Fibroblast of skin of right quadriceps (primary cell): ENCODE measurements around the gene CEP97.
"Not testable (repeated sequence)": the region's sequence is repeated elsewhere in the genome, so short reads cannot be mapped to it uniquely, and the experiment has no call there.

ENCODE experiments used
- DNase-seq: peaks from one replicate; pipeline ENCODE4 v3.0.0-alpha.2; 2013

Gene CEP97

DNA sequence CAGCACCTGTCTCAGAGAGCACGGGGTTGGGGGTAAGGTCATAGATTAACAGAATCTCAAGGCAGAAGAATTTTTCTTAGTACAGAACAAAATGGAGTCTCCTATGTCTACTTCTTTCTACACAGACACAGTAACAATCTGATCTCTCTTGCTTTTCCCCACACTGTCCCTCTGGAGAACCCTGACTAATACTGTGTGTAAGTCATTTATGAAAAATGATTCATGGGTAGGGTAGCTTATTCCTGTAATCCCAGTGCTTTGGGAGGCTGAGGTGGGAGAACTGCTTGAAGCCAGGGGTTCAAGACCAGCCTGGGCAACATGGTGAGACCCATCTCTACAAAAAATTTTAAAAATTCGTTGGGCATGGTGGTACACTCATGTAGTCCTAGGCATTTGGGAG, 19.8 kb upstream of the CEP97 start:
- DNase-seq: peak; percentile 13

DNA sequence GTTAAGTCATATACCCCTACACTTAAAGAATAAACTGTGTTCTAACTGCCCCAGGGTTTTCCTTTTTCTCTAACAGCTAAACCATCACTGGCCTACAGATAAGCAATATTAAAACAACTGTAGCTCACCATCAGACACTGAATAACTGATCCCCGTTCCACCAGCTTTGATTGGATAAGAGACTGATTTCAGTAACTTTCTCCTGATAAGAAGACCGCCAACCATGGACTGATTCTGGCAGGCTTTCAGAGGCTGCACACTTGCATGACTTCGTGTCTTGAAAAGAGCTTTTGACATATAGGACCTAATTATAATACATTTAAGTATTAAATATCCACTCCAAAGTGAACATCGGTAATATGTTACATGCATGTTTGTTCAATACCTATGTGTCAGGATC, 15.3 kb upstream of the CEP97 start:
- no peak for DNase-seq

DNA sequence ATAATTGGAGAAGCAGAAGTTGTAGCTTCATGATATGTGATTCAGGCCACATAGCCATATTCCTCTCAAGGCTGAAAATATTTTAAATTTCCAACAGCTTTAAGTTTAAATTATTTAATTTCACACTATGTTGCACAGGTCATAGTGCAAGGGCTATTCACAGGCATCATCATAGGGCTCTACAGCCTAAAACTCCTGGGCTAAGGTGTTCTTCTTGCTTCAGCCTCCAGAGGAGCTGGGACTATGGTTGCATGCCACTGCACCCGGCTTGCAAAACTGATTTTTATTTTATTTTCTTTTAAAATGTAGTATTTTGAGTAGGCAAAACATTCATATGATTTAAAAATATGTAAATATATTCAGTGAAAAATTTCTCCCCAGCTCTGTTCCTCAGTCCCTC, 6.0 kb upstream of the CEP97 start:
- no peak for DNase-seq

DNA sequence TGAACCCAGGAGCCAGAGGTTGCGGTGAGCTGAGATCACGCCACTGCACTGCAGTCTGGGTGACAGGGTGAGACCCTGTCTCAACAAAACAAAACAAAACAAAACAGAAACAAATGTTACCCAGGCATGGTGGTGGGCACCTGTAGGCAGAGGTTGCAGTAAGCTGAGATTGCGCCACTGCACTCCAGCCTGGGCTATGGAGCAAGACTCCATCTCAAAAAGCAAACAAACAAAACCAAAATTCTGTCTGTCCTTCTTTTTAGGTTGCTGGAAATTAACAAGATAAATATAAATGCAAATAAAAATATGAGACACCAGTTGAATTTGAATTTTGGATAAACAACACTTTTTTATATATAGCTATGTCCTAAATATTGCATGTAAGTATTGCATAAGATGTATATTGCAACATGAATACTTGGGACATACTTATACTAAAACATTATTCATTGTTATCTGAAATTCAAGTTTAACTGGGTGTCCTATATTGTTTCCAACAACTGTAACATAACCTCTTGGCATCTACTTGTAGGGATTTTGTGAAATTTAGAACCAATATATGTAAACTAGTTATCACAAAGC, 4.7 kb upstream of the CEP97 start:
- DNase-seq: no peak

DNA sequence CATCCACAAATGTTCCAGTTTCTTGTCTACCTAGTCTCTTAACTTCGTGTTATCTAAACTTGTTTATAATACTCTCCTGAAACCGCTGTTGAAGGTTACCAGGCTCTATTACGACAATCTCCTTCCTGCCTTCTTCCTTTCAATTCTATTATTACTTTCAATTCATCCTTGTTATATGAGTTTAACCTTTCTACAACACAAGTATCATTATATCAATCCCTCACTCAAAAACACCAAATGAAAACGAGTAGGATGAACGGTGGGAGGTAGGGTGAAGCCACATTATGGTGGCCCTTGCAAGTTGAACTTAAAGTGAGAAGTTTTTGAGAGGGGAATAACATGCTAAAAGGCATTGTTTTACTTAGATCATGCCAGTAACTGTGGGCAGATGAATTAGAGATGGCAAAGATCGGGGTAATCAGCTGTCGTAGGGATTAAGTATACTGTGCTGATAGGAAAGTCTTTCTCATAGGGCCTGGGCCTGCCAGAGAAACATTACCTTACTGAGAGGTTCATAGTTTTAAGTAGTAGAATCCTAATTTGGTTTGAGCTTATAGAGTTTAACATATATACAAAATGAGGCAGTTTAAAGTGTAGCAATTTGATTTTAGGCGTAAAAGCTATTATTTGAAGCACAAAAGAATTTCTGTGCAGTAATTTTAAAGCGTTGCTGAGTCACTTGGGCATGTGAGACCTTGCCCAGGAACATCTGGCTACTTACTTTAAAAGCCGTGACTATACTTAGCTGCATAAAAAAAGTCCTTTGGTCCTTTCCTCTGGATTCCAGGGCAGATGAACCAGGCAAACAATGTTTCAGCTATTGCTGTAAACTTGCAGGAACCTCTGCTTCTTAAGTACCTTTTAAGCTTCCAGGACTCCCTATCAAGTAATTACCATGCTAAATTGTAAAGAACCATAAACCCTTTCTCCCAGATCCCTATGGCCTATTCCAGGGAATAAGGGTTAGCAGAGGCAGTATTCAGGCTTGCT, 3.3 kb upstream of the CEP97 start:
- DNase-seq: peak; percentile 13

DNA sequence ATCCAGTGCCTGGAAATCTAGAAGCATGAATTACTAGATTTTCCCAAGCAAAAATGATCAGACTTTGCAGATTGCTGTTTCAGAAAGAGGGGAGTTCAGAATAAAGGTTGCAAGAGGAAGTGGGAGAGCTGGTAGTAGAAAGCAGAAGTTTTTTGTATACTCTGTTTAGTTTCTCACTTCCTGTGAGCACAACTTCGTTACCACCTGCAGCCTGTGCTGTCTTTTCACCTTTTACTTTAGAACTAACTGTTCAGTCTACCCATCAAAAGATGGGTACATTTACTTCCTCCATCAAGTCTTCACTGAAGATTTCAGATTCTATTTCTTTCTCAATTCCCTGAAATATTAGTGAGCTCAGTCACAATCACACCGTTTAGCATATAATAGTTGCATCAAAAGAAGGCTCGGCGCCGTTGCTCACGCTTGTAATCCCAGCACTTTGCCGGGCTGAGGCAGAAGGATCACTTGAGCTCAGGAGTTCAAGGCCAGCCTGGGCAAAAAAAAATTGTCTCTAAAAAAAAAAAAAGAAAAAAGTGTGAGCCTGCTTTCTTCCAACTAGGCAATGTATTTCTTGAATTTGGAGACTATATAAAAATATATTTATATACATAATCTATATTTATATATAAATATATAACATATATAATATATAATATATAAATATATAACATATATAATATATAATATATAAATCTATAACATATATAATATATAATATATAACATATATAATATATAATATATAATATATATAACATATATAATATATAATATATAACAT, 1.8 kb upstream of the CEP97 start:
- no peak for DNase-seq

GRCh38 chr3:101725194-101725889, 928 bp downstream of the CEP97 start:
- peak; percentile 37 for DNase-seq

DNA sequence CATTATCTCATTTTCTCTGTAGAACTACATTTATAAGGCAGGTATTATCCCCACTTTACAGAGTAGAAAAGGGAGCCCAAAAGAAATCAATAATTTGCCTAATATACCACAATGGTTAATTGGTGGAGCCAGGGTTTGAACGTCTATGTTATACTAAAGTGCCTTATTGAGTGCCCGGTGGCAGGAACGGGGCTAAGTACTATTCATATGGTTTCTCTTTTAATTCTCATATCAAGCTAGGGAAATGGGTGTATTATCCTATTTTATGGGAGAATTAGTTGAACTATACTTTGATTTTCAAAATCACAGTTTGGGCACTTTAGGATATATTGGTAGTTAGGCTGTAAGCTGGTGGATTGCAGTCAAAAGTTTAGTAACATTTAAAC, 1.5 kb downstream of the CEP97 start:
- no peak for DNase-seq

GRCh38 chr3:101729586-101729985, 5.2 kb downstream of the CEP97 start:
- no peak for DNase-seq

GRCh38 chr3:101730839-101731238, 6.4 kb downstream of the CEP97 start:
- no peak for DNase-seq

GRCh38 chr3:101732240-101732641, 7.8 kb downstream of the CEP97 start:
- no peak for DNase-seq

DNA sequence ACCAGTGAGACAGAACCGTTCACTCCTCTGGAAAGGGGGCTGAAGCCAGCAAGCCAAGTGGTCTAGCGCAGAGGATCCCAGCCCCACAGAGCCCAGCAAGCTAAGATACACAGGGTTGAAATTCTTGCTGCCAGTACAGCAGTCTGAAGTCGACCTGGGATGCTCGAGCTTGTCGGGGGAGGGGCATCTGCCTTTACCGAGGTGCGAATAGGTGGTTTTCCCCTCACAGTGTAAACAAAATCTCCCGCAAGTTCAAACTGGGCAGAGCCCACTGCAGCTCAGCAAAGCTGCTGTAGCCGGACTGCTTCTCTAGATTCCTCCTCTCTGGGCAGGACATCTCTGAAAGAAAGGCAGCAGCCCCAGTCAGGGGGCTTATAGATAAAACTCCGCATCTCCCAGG, 11.4 kb downstream of the CEP97 start:
- no peak for DNase-seq

- not testable (repeated sequence) for DNase-seq
These were observed 17.5 kb downstream of the CEP97 start for GRCh38 chr3:101741914-101742313.

DNA sequence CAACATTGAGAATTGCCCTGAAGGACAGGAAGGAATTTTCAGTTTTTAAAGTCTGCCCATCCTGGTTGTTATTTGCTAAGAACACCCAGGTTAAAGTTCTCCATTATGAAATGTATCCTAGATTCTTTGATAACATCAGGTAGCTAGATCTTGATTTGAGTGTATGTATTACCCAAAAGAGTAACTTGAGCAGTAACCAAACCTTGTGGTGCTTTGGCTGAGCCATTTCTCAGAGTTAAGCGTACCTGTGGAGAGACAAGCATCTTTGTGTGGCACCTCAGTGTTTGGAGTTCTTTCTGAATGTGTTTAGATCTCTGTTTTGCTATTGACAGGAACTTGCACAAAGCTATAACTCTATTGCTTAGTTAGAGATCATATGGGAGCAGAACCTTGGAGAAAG, 20.4 kb downstream of the CEP97 start:
- no peak for DNase-seq

DNA sequence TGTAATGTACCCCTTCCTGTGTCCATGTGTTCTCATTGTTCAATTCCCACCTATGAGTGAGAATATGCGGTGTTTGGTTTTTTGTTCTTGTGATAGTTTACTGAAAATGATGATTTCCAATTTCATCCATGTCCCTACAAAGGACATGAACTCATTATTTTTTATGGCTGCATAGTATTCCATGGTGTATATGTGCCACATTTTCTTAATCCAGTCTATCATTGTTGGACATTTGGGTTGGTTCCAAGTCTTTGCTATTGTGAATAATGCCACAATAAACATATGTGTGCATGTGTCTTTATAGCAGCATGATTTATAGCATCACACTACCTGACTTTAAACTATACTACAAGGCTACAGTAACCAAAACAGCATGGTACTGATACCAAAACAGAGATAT, 21.5 kb downstream of the CEP97 start:
- not testable (repeated sequence) for DNase-seq

DNA sequence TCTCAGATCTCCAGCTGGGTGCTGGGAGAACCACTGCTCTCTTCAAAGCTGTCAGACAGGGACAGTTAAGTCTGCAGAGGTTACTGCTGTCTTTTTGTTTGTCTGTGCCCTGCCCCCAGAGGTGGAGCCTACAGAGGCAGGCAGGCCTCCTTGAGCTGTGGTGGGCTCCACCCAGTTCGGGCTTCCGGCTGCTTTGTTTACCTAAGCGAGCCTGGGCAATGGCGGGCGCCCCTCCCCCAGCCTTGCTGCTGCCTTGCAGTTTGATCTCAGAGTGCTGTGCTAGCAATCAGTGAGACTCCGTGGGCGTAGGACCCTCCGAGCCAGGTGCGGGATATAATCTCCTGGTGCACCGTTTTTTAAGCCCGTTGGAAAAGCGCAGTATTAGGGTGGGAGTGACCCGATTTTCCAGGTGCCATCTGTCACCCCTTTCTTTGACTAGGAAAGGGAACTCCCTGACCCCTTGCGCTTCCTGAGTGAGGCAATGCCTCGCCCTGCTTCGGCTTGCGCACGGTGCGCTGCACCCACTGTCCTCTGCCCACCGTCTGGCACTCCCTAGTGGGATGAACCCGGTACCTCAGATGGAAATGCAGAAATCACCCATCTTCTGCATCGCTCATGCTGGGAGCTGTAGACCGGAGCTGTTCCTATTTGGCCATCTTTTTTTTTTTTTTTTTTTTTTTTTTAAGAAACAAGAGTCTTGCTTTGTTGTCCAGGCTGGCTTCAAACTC, 29.1 kb downstream of the CEP97 start:
- not testable (repeated sequence) for DNase-seq

DNA sequence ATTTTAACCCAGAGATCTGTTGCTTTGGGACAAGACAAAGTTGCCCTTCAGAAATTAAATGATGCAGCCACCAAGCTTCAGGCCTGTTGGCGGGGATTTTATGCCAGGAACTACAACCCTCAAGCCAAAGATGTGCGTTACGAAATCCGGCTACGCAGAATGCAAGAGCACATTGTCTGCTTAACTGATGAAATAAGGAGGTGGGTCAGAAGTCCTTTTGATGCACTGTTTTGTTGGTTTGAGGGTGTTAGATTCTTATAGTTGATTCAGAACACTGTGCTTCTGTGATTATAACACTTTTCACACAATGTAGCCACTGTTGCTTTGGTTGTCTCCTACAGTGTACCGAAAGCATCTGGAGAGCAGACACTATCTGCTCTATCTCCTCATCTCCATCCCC, 33.8 kb downstream of the CEP97 start:
- DNase-seq: no peak

- DNase-seq: no peak
These were observed 37.7 kb downstream of the CEP97 start for GRCh38 chr3:101762041-101762646.

GRCh38 chr3:101777745-101778281, 53.4 kb downstream of the CEP97 start:
- not testable (repeated sequence) for DNase-seq

DNA sequence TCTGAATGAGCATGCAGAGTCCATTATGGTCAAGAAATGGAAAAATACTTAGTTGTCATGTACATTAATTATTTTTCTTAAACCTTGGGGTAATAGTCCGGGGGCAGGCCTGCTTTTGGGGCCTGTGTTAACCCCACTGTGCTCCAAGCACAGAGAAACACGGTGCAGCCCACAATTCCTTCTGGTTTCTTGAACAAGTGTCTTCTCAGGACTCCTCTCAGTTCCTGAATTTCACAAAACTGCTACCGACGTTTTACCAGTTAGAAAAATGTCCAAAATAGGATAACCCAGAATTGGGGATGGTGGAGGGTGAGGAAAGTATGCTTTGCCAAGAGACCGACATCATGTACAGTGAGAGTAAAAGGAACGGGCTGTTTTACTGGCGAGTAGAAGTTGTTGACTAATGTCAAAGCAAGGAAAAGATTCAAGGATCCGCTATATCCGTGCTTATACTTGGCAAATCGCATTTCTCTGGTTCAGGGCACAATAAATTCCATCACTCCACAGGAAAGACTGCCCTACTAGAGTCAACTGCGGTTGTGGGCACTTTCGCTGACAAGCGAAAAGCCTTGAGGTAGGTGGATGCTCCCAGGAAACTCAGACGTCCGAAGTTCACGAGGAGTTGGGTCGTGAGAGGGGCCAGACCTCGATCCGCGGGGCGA, 54.1 kb downstream of the CEP97 start:
- no peak for DNase-seq
